Ovary (tissue), 3 donors: ENCODE measurements around the gene RIC3.

Source experiments
- CTCF ChIP-seq, 3 donors: fragments of 450-650 bp in 2 of 3; fragments of 200-600 bp in 1 of 3; IDR thresholded peaks; one replicate each; pipeline versions ENCODE4 v1.5.1 to v1.8.0; 2016 to 2022; ENCODE audit warnings: antibody characterized with exemption in 3 of 3, mild to moderate bottlenecking in 1 of 3
- EP300 ChIP-seq: sonication (generic); formaldehyde crosslinking; IDR thresholded peaks from one replicate; pipeline ENCODE4 v1.6.1; 2017; ENCODE audit warnings: antibody characterized with exemption
- POLR2A ChIP-seq: fragments of 450-650 bp; IDR thresholded peaks from one replicate; pipeline ENCODE4 v1.6.1; 2017; ENCODE audit warnings: antibody characterized with exemption, mild to moderate bottlenecking, moderate library complexity
- donor health status: DM: no; HTN: no; CAD: no.

GRCh38 chr11:8204596-8204995 is 35.8 kb upstream of the RIC3 start:
- TF ChIP-seq CTCF (IDR thresholded peaks at IDR 0.05) (no peak), POLR2A (no peak), EP300 (no peak)
